Measurements from ENCODE around the gene MAFB.

MAFB gene

GRCh38 chr20:40659567-40659966 lies 29.5 kb downstream of the MAFB start:
- Histone ChIP-seq H3K36me3 (ENCODE audit: control insufficient read depth, insufficient read depth, low read length) (no peaks in the 10 kb centered on the region), H3K4me1 (ENCODE audit: control insufficient read depth, insufficient read depth, low read length) (no peaks in the 10 kb centered on the region), H3K4me3 (ENCODE audit: low read length) (no peak overlapping the region), H3K9me3 (ENCODE audit: control insufficient read depth, insufficient read depth, low read length) (no peaks in the 10 kb centered on the region), H3K27me3 (ENCODE audit: control insufficient read depth, insufficient read depth, low read length) (no peaks in the 10 kb centered on the region; the same call in 1 of the 2 replicates), H3K27ac (ENCODE audit: low read length) (no peak overlapping the region)
- no peak for DNase-seq (ENCODE audit: low read depth, low spot score)
- WGBS (ENCODE audit: insufficient coverage, insufficient read length) = no CpG with 5 or more reads among the region's 3 CpGs

- Histone ChIP-seq H3K36me3 (ENCODE audit: control insufficient read depth, insufficient read depth, low read length) (no peaks in the 10 kb centered on the region), H3K27ac (ENCODE audit: low read length) (no peak overlapping the region), H3K4me1 (ENCODE audit: control insufficient read depth, insufficient read depth, low read length) (no peaks in the 10 kb centered on the region), H3K27me3 (ENCODE audit: control insufficient read depth, insufficient read depth, low read length) (no peaks in the 10 kb centered on the region; the same call in 1 of the 2 replicates), H3K9me3 (ENCODE audit: control insufficient read depth, insufficient read depth, low read length) (no peaks in the 10 kb centered on the region), H3K4me3 (ENCODE audit: low read length) (no peak overlapping the region)
- DNase-seq (ENCODE audit: low read depth, low spot score) = no peak
- no CpG with 5 or more reads among the region's 3 CpGs for WGBS (ENCODE audit: insufficient coverage, insufficient read length)
Observed at GRCh38 chr20:40658509-40658908, 30.5 kb downstream of the MAFB start.

- H3K27ac ChIP-seq (ENCODE audit: low read length) = no peak overlapping the region
- no CpG with 5 or more reads among the region's 4 CpGs for WGBS (ENCODE audit: insufficient coverage, insufficient read length)
- DNase-seq (ENCODE audit: low read depth, low spot score) = no peak
- no peaks in the 10 kb centered on the region for H3K36me3 ChIP-seq (ENCODE audit: control insufficient read depth, insufficient read depth, low read length)
- H3K9me3 ChIP-seq (ENCODE audit: control insufficient read depth, insufficient read depth, low read length) = no peaks in the 10 kb centered on the region
- H3K4me1 ChIP-seq (ENCODE audit: control insufficient read depth, insufficient read depth, low read length) = no peaks in the 10 kb centered on the region
- H3K4me3 ChIP-seq (ENCODE audit: low read length) = no peak overlapping the region
- no peaks in the 10 kb centered on the region; the same call in 1 of the 2 replicates for H3K27me3 ChIP-seq (ENCODE audit: control insufficient read depth, insufficient read depth, low read length)
Observed at GRCh38 chr20:40657526-40657925, 31.5 kb downstream of the MAFB start.

GRCh38 chr20:40655451-40655850 lies 33.6 kb downstream of the MAFB start:
- no peak overlapping the region for H3K4me3 ChIP-seq (ENCODE audit: low read length)
- H3K4me1 ChIP-seq (ENCODE audit: control insufficient read depth, insufficient read depth, low read length) = no peaks in the 10 kb centered on the region
- no peak for DNase-seq (ENCODE audit: low read depth, low spot score)
- H3K27me3 ChIP-seq (ENCODE audit: control insufficient read depth, insufficient read depth, low read length) = no peaks in the 10 kb centered on the region
- H3K27ac ChIP-seq (ENCODE audit: low read length) = no peak overlapping the region
- H3K36me3 ChIP-seq (ENCODE audit: control insufficient read depth, insufficient read depth, low read length) = no peaks in the 10 kb centered on the region
- WGBS (ENCODE audit: insufficient coverage, insufficient read length) = no CpG with 5 or more reads among the region's 6 CpGs
- no peaks in the 10 kb centered on the region for H3K9me3 ChIP-seq (ENCODE audit: control insufficient read depth, insufficient read depth, low read length)

- H3K4me3 ChIP-seq (ENCODE audit: low read length) = no peak overlapping the region
- no peak for DNase-seq (ENCODE audit: low read depth, low spot score)
- no peaks in the 10 kb centered on the region for H3K4me1 ChIP-seq (ENCODE audit: control insufficient read depth, insufficient read depth, low read length)
- WGBS (ENCODE audit: insufficient coverage, insufficient read length) = no CpG with 5 or more reads among the region's 4 CpGs
- H3K36me3 ChIP-seq (ENCODE audit: control insufficient read depth, insufficient read depth, low read length) = no peaks in the 10 kb centered on the region
- no peak overlapping the region for H3K27ac ChIP-seq (ENCODE audit: low read length)
- no peaks in the 10 kb centered on the region for H3K27me3 ChIP-seq (ENCODE audit: control insufficient read depth, insufficient read depth, low read length)
- no peaks in the 10 kb centered on the region for H3K9me3 ChIP-seq (ENCODE audit: control insufficient read depth, insufficient read depth, low read length)
Observed at GRCh38 chr20:40654876-40655275, 34.2 kb downstream of the MAFB start.

GRCh38 chr20:40652441-40652987 lies 36.5 kb downstream of the MAFB start:
- Histone ChIP-seq H3K27me3 (ENCODE audit: control insufficient read depth, insufficient read depth, low read length) (no peaks in the 10 kb centered on the region), H3K4me1 (ENCODE audit: control insufficient read depth, insufficient read depth, low read length) (no peaks in the 10 kb centered on the region), H3K9me3 (ENCODE audit: control insufficient read depth, insufficient read depth, low read length) (no peaks in the 10 kb centered on the region), H3K27ac (ENCODE audit: low read length) (no peak overlapping the region), H3K36me3 (ENCODE audit: control insufficient read depth, insufficient read depth, low read length) (no peaks in the 10 kb centered on the region), H3K4me3 (ENCODE audit: low read length) (no peak overlapping the region)
- DNase-seq (ENCODE audit: low read depth, low spot score) = no peak
- no CpG with 5 or more reads among the region's 8 CpGs for WGBS (ENCODE audit: insufficient coverage, insufficient read length)

GRCh38 chr20:40651151-40651550 lies 37.9 kb downstream of the MAFB start:
- Histone ChIP-seq H3K4me1 (ENCODE audit: control insufficient read depth, insufficient read depth, low read length) (no peaks in the 10 kb centered on the region), H3K36me3 (ENCODE audit: control insufficient read depth, insufficient read depth, low read length) (no peaks in the 10 kb centered on the region), H3K4me3 (ENCODE audit: low read length) (no peak overlapping the region), H3K27me3 (ENCODE audit: control insufficient read depth, insufficient read depth, low read length) (no peaks in the 10 kb centered on the region), H3K27ac (ENCODE audit: low read length) (no peak overlapping the region), H3K9me3 (ENCODE audit: control insufficient read depth, insufficient read depth, low read length) (no peaks in the 10 kb centered on the region)
- WGBS (ENCODE audit: insufficient coverage, insufficient read length) = no CpG with 5 or more reads among the region's 2 CpGs
- no peak for DNase-seq (ENCODE audit: low read depth, low spot score)

- no peaks in the 10 kb centered on the region for H3K36me3 ChIP-seq (ENCODE audit: control insufficient read depth, insufficient read depth, low read length)
- WGBS (ENCODE audit: insufficient coverage, insufficient read length) = no CpG with 5 or more reads among the region's 4 CpGs
- no peaks in the 10 kb centered on the region for H3K9me3 ChIP-seq (ENCODE audit: control insufficient read depth, insufficient read depth, low read length)
- H3K27me3 ChIP-seq (ENCODE audit: control insufficient read depth, insufficient read depth, low read length) = no peaks in the 10 kb centered on the region
- H3K27ac ChIP-seq (ENCODE audit: low read length) = no peak overlapping the region
- H3K4me1 ChIP-seq (ENCODE audit: control insufficient read depth, insufficient read depth, low read length) = no peaks in the 10 kb centered on the region
- no peak overlapping the region for H3K4me3 ChIP-seq (ENCODE audit: low read length)
- no peak for DNase-seq (ENCODE audit: low read depth, low spot score)
Observed at GRCh38 chr20:40650707-40651106, 38.3 kb downstream of the MAFB start.

GRCh38 chr20:40648210-40649072 lies 40.6 kb downstream of the MAFB start:
- no peak for DNase-seq (ENCODE audit: low read depth, low spot score)
- Histone ChIP-seq H3K9me3 (ENCODE audit: control insufficient read depth, insufficient read depth, low read length) (no peaks in the 10 kb centered on the region), H3K27me3 (ENCODE audit: control insufficient read depth, insufficient read depth, low read length) (no peaks in the 10 kb centered on the region), H3K27ac (ENCODE audit: low read length) (no peak overlapping the region), H3K4me1 (ENCODE audit: control insufficient read depth, insufficient read depth, low read length) (no peaks in the 10 kb centered on the region), H3K4me3 (ENCODE audit: low read length) (no peak overlapping the region), H3K36me3 (ENCODE audit: control insufficient read depth, insufficient read depth, low read length) (no peaks in the 10 kb centered on the region)
- no CpG with 5 or more reads among the region's 6 CpGs for WGBS (ENCODE audit: insufficient coverage, insufficient read length)

GRCh38 chr20:40646813-40647212 lies 42.2 kb downstream of the MAFB start:
- no CpG with 5 or more reads among the region's 6 CpGs for WGBS (ENCODE audit: insufficient coverage, insufficient read length)
- no peak for DNase-seq (ENCODE audit: low read depth, low spot score)
- no peak overlapping the region for H3K27ac ChIP-seq (ENCODE audit: low read length)

GRCh38 chr20:40646361-40646760 lies 42.7 kb downstream of the MAFB start:
- H3K27ac ChIP-seq (ENCODE audit: low read length) = no peak overlapping the region
- H3K36me3 ChIP-seq (ENCODE audit: control insufficient read depth, insufficient read depth, low read length) = no peaks in the 10 kb centered on the region
- no peaks in the 10 kb centered on the region for H3K27me3 ChIP-seq (ENCODE audit: control insufficient read depth, insufficient read depth, low read length)
- H3K4me1 ChIP-seq (ENCODE audit: control insufficient read depth, insufficient read depth, low read length) = no peaks in the 10 kb centered on the region
- WGBS (ENCODE audit: insufficient coverage, insufficient read length) = no CpG with 5 or more reads among the region's 8 CpGs
- no peaks in the 10 kb centered on the region for H3K9me3 ChIP-seq (ENCODE audit: control insufficient read depth, insufficient read depth, low read length)
- no peak overlapping the region for H3K4me3 ChIP-seq (ENCODE audit: low read length)
- no peak for DNase-seq (ENCODE audit: low read depth, low spot score)

More at GRCh38 chr20:40646813-40647212, 42.2 kb downstream of the MAFB start:
- H3K9me3 ChIP-seq (ENCODE audit: control insufficient read depth, insufficient read depth, low read length) = no peaks in the 10 kb centered on the region
- H3K4me1 ChIP-seq (ENCODE audit: control insufficient read depth, insufficient read depth, low read length) = no peaks in the 10 kb centered on the region
- no peaks in the 10 kb centered on the region for H3K36me3 ChIP-seq (ENCODE audit: control insufficient read depth, insufficient read depth, low read length)
- no peaks in the 10 kb centered on the region for H3K27me3 ChIP-seq (ENCODE audit: control insufficient read depth, insufficient read depth, low read length)
- H3K4me3 ChIP-seq (ENCODE audit: low read length) = no peak overlapping the region

Measured in iPS DF 6.9 (cell line).